Measurements from ENCODE around the gene BRCA1. TPM values are rescaled to one million over a fixed set of nuclear protein-coding genes. Genes with fewer than 3 reads are reported as not detected.
"Not testable (repeated sequence)": the region's sequence is repeated elsewhere in the genome, so short reads cannot be mapped to it uniquely, and the experiment has no call there.

BRCA1 gene
- polyA plus RNA-seq (ENCODE audit: insufficient read length in 3 of 3) = 10 to 100 TPM; 15.8 to 17.7 (median 16.5) TPM
- long read RNA-seq, donor 1 = 0 reads
- long read RNA-seq, donor 2 = 0 reads
- long read RNA-seq, donor 3 = 0 reads
- long read RNA-seq, donor 4, partial matches to known transcripts = 5 of 6 reads
- long read RNA-seq, donor 4, other reads (novel, unspliced or antisense) = 0 of 6 reads
- long read RNA-seq, donor 5 = 0 reads
- long read RNA-seq, donor 6, partial matches to known transcripts = 0 of 1 reads
- long read RNA-seq, donor 6, other reads (novel, unspliced or antisense) = 0 of 1 reads
- long read RNA-seq, donor 7, partial matches to known transcripts = 0 of 1 reads
- long read RNA-seq, donor 7, other reads (novel, unspliced or antisense) = 0 of 1 reads
- long read RNA-seq, donor 8 = 0 reads
- long read RNA-seq, donor 9, partial matches to known transcripts = 42 of 50 reads
- long read RNA-seq, donor 9, other reads (novel, unspliced or antisense) = 8 of 50 reads
- long read RNA-seq, donor 10, partial matches to known transcripts = 44 of 51 reads
- long read RNA-seq, donor 10, other reads (novel, unspliced or antisense) = 5 of 51 reads
- long read RNA-seq, donor 11, partial matches to known transcripts = 47 of 57 reads
- long read RNA-seq, donor 11, other reads (novel, unspliced or antisense) = 10 of 57 reads
- long read RNA-seq, donor 12 = 0 reads
- long read RNA-seq, donor 13 = 0 reads
- long read RNA-seq, donor 14, full-length matches to known transcripts = 1 of 1 reads
- long read RNA-seq, donor 14, partial matches to known transcripts = 0 of 1 reads
- long read RNA-seq, donor 14, other reads (novel, unspliced or antisense) = 0 of 1 reads
- long read RNA-seq, donor 15 = 0 reads
- long read RNA-seq, donor 16, partial matches to known transcripts = 79 of 85 reads
- long read RNA-seq, donor 16, other reads (novel, unspliced or antisense) = 6 of 85 reads

DNA sequence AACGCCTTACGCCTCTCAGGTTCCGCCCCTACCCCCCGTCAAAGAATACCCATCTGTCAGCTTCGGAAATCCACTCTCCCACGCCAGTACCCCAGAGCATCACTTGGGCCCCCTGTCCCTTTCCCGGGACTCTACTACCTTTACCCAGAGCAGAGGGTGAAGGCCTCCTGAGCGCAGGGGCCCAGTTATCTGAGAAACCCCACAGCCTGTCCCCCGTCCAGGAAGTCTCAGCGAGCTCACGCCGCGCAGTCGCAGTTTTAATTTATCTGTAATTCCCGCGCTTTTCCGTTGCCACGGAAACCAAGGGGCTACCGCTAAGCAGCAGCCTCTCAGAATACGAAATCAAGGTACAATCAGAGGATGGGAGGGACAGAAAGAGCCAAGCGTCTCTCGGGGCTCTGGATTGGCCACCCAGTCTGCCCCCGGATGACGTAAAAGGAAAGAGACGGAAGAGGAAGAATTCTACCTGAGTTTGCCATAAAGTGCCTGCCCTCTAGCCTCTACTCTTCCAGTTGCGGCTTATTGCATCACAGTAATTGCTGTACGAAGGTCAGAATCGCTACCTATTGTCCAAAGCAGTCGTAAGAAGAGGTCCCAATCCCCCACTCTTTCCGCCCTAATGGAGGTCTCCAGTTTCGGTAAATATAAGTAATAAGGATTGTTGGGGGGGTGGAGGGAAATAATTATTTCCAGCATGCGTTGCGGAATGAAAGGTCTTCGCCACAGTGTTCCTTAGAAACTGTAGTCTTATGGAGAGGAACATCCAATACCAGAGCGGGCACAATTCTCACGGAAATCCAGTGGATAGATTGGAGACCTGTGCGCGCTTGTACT lies at the start of gene BRCA1:
Gene BRCA1, minus strand, starts transcription at position 232 of the 834 bp plus-strand sequence. CDS start 1,268 bp downstream, outside the sequence.
- peak; percentile 88 to 99 (median 97) for DNase-seq (ENCODE audit: extremely low read depth in 1 of 11, low read depth in 9 of 11, low spot score in 4 of 11)

DNA sequence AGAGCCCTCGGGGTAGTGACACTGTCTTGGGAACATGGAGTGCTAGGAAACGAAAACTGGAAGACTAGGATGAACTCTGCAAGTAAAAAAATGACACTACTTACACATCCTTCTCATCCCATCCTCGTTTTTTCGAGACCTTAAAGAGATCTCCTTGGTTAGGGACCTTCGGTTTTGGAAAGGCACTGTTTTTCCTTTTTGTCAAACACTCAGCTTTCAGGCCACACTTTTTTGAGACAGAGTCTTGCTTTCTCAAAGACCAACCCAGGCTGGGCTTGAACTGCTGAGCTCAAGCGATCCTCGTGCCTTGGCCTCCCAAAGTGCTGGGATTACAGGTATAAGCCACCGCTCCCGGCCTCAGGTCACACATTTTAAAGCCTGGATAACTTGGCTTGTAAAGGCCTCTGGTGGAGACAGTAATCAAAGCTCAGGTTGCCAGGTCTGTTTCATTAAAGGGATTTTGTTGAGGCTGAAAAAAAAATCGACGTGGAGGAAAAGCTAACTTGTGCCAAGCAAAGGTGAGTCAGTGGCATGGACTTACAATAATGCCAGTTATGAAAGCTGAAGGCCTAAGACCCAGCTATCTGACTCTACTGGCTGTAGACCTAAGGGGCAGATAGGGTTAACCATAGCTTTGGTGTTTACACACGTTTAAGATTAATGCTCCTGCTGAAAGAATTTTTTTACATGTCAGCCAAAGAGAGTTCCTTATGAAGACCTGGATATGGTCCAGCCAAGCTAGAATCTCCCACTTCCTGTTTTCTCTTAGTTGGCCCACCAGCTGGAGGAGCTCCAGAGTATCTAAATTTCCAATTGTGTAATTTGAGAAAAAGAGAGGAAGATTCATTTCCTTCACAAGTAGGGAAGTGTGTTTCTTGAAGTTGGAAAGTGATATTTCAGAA lies 46.7 kb upstream of the BRCA1 start:
- DNase-seq (ENCODE audit: extremely low read depth in 1 of 11, low read depth in 9 of 11, low spot score in 4 of 11) = peak; percentile 49 to 85 (median 74)

GRCh38 chr17:43170766-43171585 lies 45.8 kb upstream of the BRCA1 start, which contains the start of gene NBR1:
Gene NBR1, plus strand, starts transcription at chr17:43171214. Its CDS starts 4,586 bp downstream, at chr17:43175800.
- DNase-seq (ENCODE audit: extremely low read depth in 1 of 11, low read depth in 9 of 11, low spot score in 4 of 11) = peak; percentile 95 to 100 (median 98)

GRCh38 chr17:43170140-43170765 lies 45.1 kb upstream of the BRCA1 start:
- DNase-seq (ENCODE audit: extremely low read depth in 1 of 11, low read depth in 9 of 11, low spot score in 4 of 11) = peak; percentile 82 to 96 (median 91)

DNA sequence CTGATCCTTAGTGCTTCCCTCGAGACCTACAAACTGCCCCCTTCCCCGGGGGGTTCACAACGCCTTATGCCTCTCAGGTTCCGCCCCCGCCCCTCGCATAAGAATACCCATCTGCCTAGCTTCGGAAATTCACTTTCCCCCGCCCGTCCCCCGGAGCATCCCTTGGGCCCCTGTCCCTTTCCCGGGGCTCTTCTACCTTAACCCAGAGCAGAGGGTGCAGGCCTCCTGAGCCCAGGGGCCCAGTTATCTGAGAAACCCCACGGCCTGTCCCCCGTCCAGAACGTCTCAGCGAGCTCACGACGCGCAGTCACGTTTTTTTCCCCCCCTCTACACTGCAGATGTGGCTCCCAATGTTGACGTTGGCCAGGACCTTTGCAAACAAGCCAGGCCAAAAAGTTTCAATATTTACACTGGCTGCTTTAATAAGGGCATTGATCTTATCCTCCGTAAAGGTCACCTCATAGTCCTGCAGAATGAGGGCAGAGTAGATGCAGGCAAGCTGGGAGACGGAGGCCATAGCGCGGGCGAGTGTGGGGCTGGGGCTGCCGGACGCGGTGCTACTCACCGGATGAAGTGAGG lies 44.5 kb upstream of the BRCA1 start:
- peak in 3 of 11 donors; percentile 12 to 33 (median 20) for DNase-seq (ENCODE audit: extremely low read depth in 1 of 11, low read depth in 9 of 11, low spot score in 4 of 11)

DNA sequence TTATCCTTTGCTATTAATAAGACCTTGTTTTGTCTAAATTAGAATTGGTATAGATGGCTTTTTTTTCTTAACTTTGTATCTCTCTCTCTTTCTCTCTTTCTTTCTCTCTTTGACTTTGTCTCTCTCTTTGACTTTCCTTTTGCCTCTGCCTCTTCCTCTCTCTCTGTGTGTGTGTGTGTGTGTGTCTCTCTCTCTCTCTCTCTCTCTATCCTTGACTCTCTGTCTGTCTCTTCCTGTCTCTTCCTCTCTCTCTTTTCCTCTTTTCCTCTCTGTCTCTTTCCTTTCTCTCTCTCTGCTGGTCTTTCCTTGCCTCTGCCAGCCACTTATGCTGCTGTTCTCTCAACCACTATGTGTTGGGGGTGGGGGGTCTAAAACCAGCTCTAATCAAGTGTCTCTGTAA lies 40.8 kb upstream of the BRCA1 start:
- not testable (repeated sequence) for DNase-seq (ENCODE audit: extremely low read depth in 1 of 11, low read depth in 9 of 11, low spot score in 4 of 11)

DNA sequence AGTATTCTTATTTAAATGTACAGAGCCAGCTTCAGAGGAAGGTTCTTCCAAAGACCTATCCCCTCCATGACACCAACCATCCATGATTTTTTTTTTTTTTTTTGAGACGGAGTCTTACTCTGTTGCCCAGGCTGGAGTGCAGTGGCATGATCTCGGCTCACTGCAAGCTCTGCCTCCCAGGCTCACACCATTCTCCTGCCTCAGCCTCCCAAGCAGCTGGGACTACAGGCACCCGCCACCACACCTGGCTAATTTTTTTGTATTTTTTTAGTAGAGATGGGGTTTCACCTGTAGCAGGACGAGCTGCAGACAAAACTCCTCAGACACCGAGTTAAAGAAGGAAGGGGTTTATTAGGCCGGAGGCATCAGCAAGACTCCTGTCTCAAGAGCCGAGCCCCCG lies 34.8 kb upstream of the BRCA1 start:
- DNase-seq (ENCODE audit: extremely low read depth in 1 of 11, low read depth in 9 of 11, low spot score in 4 of 11) = not testable (repeated sequence)

DNA sequence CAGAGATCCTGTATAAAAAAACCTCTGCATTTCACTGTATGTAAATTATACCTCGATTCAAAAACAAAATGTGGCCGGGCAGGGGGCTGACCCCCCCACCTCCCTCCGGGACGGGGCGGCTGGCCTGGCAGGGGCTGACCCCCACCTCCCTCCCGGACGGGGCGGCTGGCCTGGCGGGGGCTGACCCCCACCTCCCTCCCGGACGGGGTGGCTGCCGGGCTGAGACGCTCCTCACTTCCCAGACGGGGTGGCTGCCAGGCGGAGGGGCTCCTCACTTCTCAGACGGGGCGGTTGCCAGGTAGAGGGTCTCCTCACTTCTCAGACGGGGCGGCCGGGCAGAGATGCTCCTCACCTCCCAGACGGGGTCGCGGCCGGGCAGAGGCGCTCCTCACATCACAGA lies 34.1 kb upstream of the BRCA1 start:
- DNase-seq (ENCODE audit: extremely low read depth in 1 of 11, low read depth in 9 of 11, low spot score in 4 of 11) = not testable (repeated sequence)

DNA sequence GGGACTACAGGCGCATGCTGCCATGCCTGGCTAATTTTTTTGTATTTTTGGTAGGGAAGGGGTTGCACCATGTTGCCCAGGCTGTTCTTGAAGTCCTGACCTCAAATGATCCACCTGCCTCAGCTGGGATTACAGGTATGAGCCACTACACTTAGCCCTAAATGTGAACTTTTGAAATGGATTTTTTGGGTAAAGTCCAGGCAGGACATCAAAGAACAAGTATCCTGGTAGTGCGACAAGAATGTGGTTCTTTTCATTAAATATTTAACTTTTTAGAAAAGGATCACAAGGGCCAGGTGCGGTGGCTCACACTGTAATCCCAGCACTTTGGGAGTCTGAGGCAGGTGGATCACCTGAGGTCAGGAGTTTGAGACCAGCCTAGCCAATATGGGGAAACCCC lies 30.5 kb upstream of the BRCA1 start:
- no peak for DNase-seq (ENCODE audit: extremely low read depth in 1 of 11, low read depth in 9 of 11, low spot score in 4 of 11)

DNA sequence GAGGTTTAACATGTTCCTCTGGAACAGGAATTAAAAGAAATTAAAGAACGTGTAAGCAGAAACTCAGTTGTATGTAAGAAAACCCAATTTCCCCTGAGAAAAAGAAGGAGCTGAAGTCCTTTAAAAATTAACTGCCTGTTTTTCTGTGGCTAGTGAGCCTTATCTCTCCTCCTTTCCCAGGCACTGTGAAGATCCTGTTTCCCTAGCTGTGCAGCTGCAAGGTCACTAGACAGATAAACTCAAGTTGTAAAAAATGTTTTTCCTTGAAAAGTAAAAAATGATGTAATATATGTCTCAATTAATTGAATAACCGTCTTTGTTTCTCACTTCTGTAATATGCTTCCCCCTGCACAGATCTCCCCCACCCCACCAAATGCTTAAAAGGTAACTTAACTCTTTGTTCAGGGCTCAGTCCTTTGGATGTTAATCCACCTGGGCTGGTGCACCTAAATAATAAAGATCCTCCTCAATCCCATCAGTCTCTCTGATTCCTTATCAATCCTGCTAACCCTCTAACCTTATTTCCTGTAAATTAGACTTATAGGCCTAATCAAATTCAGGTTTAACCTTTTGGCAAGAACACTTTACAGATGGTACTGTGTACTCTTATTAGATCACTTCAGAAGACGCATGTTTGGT lies 28.2 kb upstream of the BRCA1 start:
- not testable (repeated sequence) for DNase-seq (ENCODE audit: extremely low read depth in 1 of 11, low read depth in 9 of 11, low spot score in 4 of 11)

DNA sequence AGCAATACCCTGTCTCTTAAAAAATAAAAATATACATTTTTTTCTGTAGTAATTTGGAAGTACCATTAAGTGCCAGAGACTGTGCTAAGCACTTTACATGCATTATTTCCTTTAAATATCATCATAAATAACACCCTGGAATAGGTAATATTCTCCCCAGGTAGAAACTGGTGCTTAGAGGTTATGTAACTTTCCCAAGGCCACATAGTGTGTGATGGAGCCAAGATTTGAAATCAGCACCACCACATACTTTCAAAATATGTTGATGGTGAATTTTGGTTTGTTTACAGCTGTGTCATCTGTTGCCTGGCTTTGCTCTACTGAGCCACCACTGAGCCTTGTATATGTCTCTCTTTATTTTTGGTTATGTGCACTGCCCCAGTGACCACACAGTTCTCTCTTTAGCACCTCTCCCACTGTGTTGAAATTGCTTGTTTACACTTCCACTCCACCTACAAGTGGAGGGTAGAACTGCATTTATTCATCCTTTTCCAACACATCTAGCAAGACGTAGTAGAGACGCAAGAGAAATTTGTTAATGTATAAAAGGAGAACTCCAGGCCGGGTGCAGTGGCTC lies 26.8 kb upstream of the BRCA1 start:
- DNase-seq (ENCODE audit: extremely low read depth in 1 of 11, low read depth in 9 of 11, low spot score in 4 of 11) = no peak

DNA sequence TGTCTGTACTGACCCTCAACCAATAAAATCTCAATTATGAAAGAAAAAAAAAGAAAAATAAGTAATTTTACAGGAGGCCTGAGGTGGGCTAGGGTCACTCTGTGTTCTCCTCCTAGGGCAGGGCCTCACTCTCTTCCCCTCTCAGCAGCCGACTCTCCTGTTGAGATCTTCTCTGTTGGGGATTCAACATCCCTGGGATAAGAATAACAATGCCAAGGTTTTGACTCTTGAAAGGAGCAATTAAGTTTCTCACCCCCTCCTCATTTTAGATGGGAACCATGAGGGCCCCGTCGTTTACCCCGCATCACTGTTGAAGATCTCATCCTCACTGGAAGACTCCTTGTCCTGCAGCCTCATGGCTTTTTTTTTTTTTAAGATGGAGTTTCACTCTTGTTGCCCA lies 21.5 kb upstream of the BRCA1 start:
- no peak for DNase-seq (ENCODE audit: extremely low read depth in 1 of 11, low read depth in 9 of 11, low spot score in 4 of 11)

DNA sequence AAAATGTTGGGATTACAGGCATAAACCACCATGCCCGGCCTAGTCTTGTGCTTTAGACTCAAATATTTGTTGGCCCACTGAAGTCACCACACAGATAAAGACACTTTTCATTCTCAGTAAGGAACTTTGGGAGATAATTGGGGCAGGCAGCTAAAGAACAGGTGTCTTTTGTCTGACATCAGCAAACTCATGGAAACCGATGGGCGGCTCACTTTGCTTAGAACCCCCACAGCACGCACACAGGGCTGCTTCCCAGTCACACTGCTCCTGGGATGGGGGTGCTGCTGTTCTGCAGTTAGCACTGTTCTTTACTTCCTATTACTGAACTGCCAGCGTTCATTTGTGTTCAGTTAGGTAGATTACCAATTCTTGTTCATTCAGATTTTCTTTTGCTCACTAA lies 18.0 kb upstream of the BRCA1 start:
- DNase-seq (ENCODE audit: extremely low read depth in 1 of 11, low read depth in 9 of 11, low spot score in 4 of 11) = no peak

- DNase-seq (ENCODE audit: extremely low read depth in 1 of 11, low read depth in 9 of 11, low spot score in 4 of 11) = no peak
These were observed 17.0 kb upstream of the BRCA1 start for GRCh38 chr17:43142153-43142552.
